Islet of Langerhans (tissue), 1 donor: ENCODE results near the gene FCER2.
A peak's percentile ranks its signal among the peaks of the same experiment; 100 is the strongest.

ENCODE experiments used
- FAIRE-seq: peaks from one replicate; lab custom pipeline; 2011; peaks lifted over from hg19 to GRCh38; lab: Jason Lieb, UNC

The FCER2 gene

GRCh38 chr19:7676854-7677253 lies 25.1 kb downstream of the FCER2 start, which contains the start of gene MCEMP1:
MCEMP1 (plus strand) TSS chr19:7677090; CDS start chr19:7677121, 31 bp downstream.
- FAIRE-seq, result no peak

- FAIRE-seq, result no peak
Observed at GRCh38 chr19:7676376-7676775, 25.6 kb downstream of the FCER2 start.

- no peak for FAIRE-seq
Observed at GRCh38 chr19:7674010-7675005, 27.6 kb downstream of the FCER2 start.

- no peak for FAIRE-seq
Observed at GRCh38 chr19:7672522-7672921, 29.4 kb downstream of the FCER2 start.

GRCh38 chr19:7670790-7671189 lies 31.1 kb downstream of the FCER2 start:
- no peak for FAIRE-seq

GRCh38 chr19:7670150-7670783 lies 31.7 kb downstream of the FCER2 start:
- FAIRE-seq, result no peak

- FAIRE-seq, result no peak
Observed at GRCh38 chr19:7669641-7670040, 32.3 kb downstream of the FCER2 start.

GRCh38 chr19:7668842-7669241 lies 33.1 kb downstream of the FCER2 start, which contains the start of gene RETN:
RETN (plus strand) TSS chr19:7669049; CDS start chr19:7669327, 278 bp downstream.
- no peak for FAIRE-seq

- no peak for FAIRE-seq
Observed at GRCh38 chr19:7665076-7665475, 36.9 kb downstream of the FCER2 start.

GRCh38 chr19:7663706-7664105 lies 38.2 kb downstream of the FCER2 start:
- FAIRE-seq, result no peak

GRCh38 chr19:7662657-7663056 lies 39.3 kb downstream of the FCER2 start:
- no peak for FAIRE-seq

GRCh38 chr19:7661744-7662538 lies 40.0 kb downstream of the FCER2 start:
- no peak for FAIRE-seq

GRCh38 chr19:7658219-7658686 lies 43.7 kb downstream of the FCER2 start:
- no peak for FAIRE-seq

- no peak for FAIRE-seq
Observed at GRCh38 chr19:7657131-7657751, 44.7 kb downstream of the FCER2 start.

GRCh38 chr19:7655581-7655980 lies 46.4 kb downstream of the FCER2 start:
- no peak for FAIRE-seq

GRCh38 chr19:7654401-7654800 lies 47.5 kb downstream of the FCER2 start:
- FAIRE-seq, result no peak

GRCh38 chr19:7652061-7652641 lies 49.8 kb downstream of the FCER2 start:
- peak; percentile 84 for FAIRE-seq

GRCh38 chr19:7650148-7650547 lies 51.8 kb downstream of the FCER2 start:
- FAIRE-seq, result no peak

- no peak for FAIRE-seq
Observed at GRCh38 chr19:7648265-7649014, 53.5 kb downstream of the FCER2 start.

- no peak for FAIRE-seq
Observed at GRCh38 chr19:7647156-7647555, 54.8 kb downstream of the FCER2 start.

GRCh38 chr19:7646426-7646700 lies 55.6 kb downstream of the FCER2 start:
- no peak for FAIRE-seq
